MM.1S (cell line): Measurements from ENCODE around the gene TTC34.

Experiments
- CTCF ChIP-seq: fragments of 300-600 bp; sonication (generic); IDR thresholded peaks from 2 replicates; pipeline ENCODE4 v1.5.1; 2016; ENCODE audit warnings: antibody characterized with exemption, low read length, mixed read lengths
- EZH2phosphoT487 ChIP-seq: fragments of 300-600 bp; sonication (generic); IDR thresholded peaks from 2 replicates; pipeline ENCODE4 v1.6.1; 2018; ENCODE audit warnings: antibody characterized with exemption, low read length

GRCh38 chr1:2817784-2818564 lies 16.5 kb upstream of the TTC34 start:
- TF ChIP-seq CTCF (no peak), EZH2phosphoT487 (no peak)
